ENCODE data around the gene DLG1. TPM values are rescaled to one million over a fixed set of nuclear protein-coding genes. Genes with fewer than 3 reads are reported as not detected.

DLG1 gene
- total RNA-seq, 1 experiment from 2014 or later, result 121 TPM

DNA sequence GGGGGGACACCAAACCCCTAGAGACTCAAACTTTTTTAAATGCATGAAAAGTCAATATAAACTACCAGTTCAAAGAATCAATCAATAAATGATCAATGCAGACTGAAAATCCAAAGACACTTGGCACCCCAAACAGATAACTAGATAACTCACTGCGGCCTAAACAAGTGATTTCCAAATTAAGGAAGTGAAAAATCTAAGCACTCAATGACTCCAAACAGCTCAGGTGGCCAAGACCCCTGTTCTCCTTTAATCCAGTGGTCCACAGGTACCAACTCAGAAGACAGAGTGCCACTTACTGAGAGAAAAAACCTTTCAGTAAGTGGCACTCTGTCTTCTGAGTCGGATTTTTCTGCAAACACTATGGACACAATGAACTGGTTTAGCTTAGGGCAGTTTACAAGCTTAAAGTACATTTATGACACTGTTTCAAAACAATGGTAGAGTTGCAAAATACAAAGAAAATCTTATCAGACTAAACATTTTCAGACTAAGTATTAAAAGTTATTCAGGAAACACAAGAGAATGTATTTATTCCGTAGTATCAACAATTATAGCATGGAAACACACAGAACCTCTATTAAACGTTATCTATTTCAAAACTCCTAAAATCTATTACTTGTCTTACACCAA is 4.7 kb downstream of the DLG1 start:
- no TSS peak for BruUV-seq (replicated peaks)
- POLR2A ChIA-PET, result interaction anchor here (1.1 to 3.3 kb wide), 7 partner anchors 11 to 210 kb away, joined by 3 to 20 read pairs (median 4); no protein-coding TSS in a partner anchor
- H3K36me3 Mint-ChIP-seq (ENCODE audit: insufficient read depth, unreplicated experiment), result peaks cover 62% of the 10 kb centered on the region
- H3K27ac Mint-ChIP-seq (ENCODE audit: low read depth, unreplicated experiment), result no peak overlapping the region
- DNase-seq (ENCODE audit: unreplicated experiment), result no peak
- H3K9me3 Mint-ChIP-seq (ENCODE audit: unreplicated experiment), result no peaks in the 10 kb centered on the region
- TF ChIP-seq, protein P1, sequence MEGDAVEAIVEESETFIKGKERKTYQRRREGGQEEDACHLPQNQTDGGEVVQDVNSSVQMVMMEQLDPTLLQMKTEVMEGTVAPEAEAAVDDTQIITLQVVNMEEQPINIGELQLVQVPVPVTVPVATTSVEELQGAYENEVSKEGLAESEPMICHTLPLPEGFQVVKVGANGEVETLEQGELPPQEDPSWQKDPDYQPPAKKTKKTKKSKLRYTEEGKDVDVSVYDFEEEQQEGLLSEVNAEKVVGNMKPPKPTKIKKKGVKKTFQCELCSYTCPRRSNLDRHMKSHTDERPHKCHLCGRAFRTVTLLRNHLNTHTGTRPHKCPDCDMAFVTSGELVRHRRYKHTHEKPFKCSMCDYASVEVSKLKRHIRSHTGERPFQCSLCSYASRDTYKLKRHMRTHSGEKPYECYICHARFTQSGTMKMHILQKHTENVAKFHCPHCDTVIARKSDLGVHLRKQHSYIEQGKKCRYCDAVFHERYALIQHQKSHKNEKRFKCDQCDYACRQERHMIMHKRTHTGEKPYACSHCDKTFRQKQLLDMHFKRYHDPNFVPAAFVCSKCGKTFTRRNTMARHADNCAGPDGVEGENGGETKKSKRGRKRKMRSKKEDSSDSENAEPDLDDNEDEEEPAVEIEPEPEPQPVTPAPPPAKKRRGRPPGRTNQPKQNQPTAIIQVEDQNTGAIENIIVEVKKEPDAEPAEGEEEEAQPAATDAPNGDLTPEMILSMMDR (IDR thresholded peaks at IDR 0.05; ENCODE audit: unreplicated experiment), result no peak
- peaks cover 29% of the 10 kb centered on the region for H3K4me1 Mint-ChIP-seq (ENCODE audit: insufficient read depth, unreplicated experiment)
- CTCF ChIA-PET, result interaction anchor here (2.6 kb wide), 1 partner anchor 36 kb away, joined by 9 read pairs; no protein-coding TSS in a partner anchor
- H3K27me3 Mint-ChIP-seq (ENCODE audit: insufficient read depth, unreplicated experiment), result no peaks in the 10 kb centered on the region
- intact Hi-C loops (cut with micrococcal nuclease), result no loop called here
- H3K4me3 Mint-ChIP-seq (ENCODE audit: unreplicated experiment), result no peak overlapping the region

DNA sequence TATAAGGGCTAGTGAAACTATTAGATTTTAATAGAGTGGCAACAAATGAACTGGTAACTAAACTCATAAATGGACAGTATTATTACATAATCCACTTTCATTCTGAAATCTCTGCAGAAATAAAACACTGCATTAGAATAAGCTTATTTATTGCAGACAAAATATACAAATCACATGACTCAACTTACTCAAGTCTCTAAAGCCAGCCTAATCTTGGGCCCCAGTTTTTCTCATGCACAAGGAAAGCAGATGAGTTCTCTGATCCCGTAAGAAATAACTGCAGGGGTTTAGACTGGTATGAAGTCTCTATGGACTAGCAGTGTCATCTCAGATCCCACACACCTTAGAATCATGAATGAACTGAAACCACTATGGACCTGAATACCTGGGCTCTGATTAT is 5.8 kb downstream of the DLG1 start:
- Mint-ChIP-seq H3K36me3 (ENCODE audit: insufficient read depth, unreplicated experiment) (peaks cover 66% of the 10 kb centered on the region), H3K4me3 (ENCODE audit: unreplicated experiment) (no peak overlapping the region), H3K4me1 (ENCODE audit: insufficient read depth, unreplicated experiment) (peaks cover 29% of the 10 kb centered on the region), H3K27me3 (ENCODE audit: insufficient read depth, unreplicated experiment) (no peaks in the 10 kb centered on the region), H3K9me3 (ENCODE audit: unreplicated experiment) (no peaks in the 10 kb centered on the region), H3K27ac (ENCODE audit: low read depth, unreplicated experiment) (no peak overlapping the region)
- POLR2A ChIA-PET, result interaction anchor here (1.1 to 1.2 kb wide), 2 partner anchors 207 to 211 kb away, joined by 3 to 4 read pairs; no protein-coding TSS in a partner anchor
- DNase-seq (ENCODE audit: unreplicated experiment), result no peak
- intact Hi-C loops (cut with micrococcal nuclease), result no loop called here
- CTCF ChIA-PET, result interaction anchor here (2.6 kb wide), 1 partner anchor 35 kb away, joined by 9 read pairs; no protein-coding TSS in a partner anchor
- no TSS peak for BruUV-seq (replicated peaks)
- TF ChIP-seq, protein P1 (IDR thresholded peaks at IDR 0.05; ENCODE audit: unreplicated experiment), result no peak

DNA sequence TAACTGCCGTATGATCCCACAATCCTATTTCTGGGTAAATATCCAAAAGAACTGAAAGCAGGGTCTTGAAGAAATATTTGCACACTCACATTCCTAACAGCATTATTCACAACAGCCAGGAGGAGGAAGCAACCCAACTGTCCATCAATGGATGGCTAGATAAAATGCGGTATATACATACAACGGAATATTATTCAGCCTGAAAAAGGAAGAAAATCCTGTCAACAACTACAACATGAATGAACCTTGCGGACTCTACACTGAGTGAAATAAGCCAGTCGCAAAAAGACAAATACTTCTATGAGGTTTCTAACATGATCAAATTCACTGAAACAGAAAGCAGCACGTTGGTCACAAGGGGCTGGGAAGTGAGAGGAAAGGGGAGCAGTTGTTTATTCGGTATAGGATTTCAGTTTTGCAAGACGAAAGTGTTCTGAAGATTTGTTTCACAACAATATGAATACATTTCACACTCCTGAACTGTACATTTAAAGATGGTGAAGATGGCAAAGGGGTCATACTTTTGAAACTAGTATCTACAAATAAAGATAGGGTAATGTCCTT is 6.2 kb downstream of the DLG1 start:
- CTCF ChIA-PET, result interaction anchor here (2.6 kb wide), 1 partner anchor 35 kb away, joined by 9 read pairs; no protein-coding TSS in a partner anchor
- Mint-ChIP-seq H3K27me3 (ENCODE audit: insufficient read depth, unreplicated experiment) (no peaks in the 10 kb centered on the region), H3K4me3 (ENCODE audit: unreplicated experiment) (no peak overlapping the region), H3K36me3 (ENCODE audit: insufficient read depth, unreplicated experiment) (peaks cover 71% of the 10 kb centered on the region), H3K27ac (ENCODE audit: low read depth, unreplicated experiment) (no peak overlapping the region), H3K9me3 (ENCODE audit: unreplicated experiment) (no peaks in the 10 kb centered on the region), H3K4me1 (ENCODE audit: insufficient read depth, unreplicated experiment) (peaks cover 29% of the 10 kb centered on the region)
- TF ChIP-seq, protein P1 (IDR thresholded peaks at IDR 0.05; ENCODE audit: unreplicated experiment), result no peak
- POLR2A ChIA-PET, result interaction anchor here (1.1 kb wide), 1 partner anchor 208 kb away, joined by 3 read pairs; no protein-coding TSS in a partner anchor
- intact Hi-C loops (cut with micrococcal nuclease), result no loop called here
- no TSS peak for BruUV-seq (replicated peaks)
- peak; percentile 37 for DNase-seq (ENCODE audit: unreplicated experiment)

DNA sequence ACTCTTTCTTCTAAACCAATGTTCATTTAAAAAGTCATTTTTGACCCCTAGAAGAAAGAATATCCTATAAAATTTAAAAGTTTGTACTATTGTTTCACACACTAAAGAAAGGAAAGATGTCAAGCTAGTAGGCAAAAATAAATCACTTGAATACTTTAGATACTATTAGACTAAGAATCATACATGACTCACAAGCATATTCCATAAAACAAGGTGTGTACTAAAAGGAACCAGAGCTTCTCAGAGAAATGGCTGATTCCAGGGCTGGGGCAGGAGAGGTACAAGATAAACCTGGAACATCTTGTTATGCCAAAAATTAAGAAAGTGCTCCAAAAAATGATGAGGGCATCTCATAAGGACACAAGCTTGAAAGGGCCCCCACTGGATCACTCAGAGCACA is 8.7 kb downstream of the DLG1 start:
- intact Hi-C loops (cut with micrococcal nuclease), result no loop called here

More for the DNA sequence above, 8.7 kb downstream of the DLG1 start:
- peak overlapping the region; percentile 60 for H3K27ac Mint-ChIP-seq (ENCODE audit: low read depth, unreplicated experiment)
- CTCF ChIA-PET, result interaction anchor here (0.6 to 2.2 kb wide), 7 partner anchors 10 to 219 kb away, joined by 3 to 8 read pairs (median 3); no protein-coding TSS in a partner anchor
- BruUV-seq (replicated peaks), result no TSS peak
- no peaks in the 10 kb centered on the region for H3K27me3 Mint-ChIP-seq (ENCODE audit: insufficient read depth, unreplicated experiment)
- no peaks in the 10 kb centered on the region for H3K9me3 Mint-ChIP-seq (ENCODE audit: unreplicated experiment)
- H3K4me3 Mint-ChIP-seq (ENCODE audit: unreplicated experiment), result peak overlapping the region; percentile 5
- TF ChIP-seq, protein P1 (IDR thresholded peaks at IDR 0.05; ENCODE audit: unreplicated experiment), result no peak
- peaks cover 74% of the 10 kb centered on the region for H3K36me3 Mint-ChIP-seq (ENCODE audit: insufficient read depth, unreplicated experiment)
- no peak for DNase-seq (ENCODE audit: unreplicated experiment)
- peaks cover 20% of the 10 kb centered on the region for H3K4me1 Mint-ChIP-seq (ENCODE audit: insufficient read depth, unreplicated experiment)
- POLR2A ChIA-PET, result interaction anchor here (0.7 to 1.8 kb wide), 17 partner anchors 9 to 212 kb away, joined by 3 to 12 read pairs (median 4); partner anchors contain the start of gene DLG1
